Left ventricle myocardium inferior (tissue), 1 donor: ENCODE data around the gene L3MBTL4. TPM values are rescaled to one million over a fixed set of nuclear protein-coding genes. Genes with fewer than 3 reads are reported as not detected.

Source experiments
- DNase-seq: peaks from one replicate; pipeline ENCODE4 v3.0.0-alpha.2; 2020
- H3K27ac ChIP-seq: fragments of 200-600 bp; replicated peaks from 2 replicates; pipeline ENCODE4 v1.8.0; 2021
- H3K27me3 ChIP-seq: fragments of 200-600 bp; 2 replicates; pipeline ENCODE4 v1.8.0; 2021; ENCODE audit warnings: low read depth
- H3K36me3 ChIP-seq: fragments of 200-600 bp; 2 replicates; pipeline ENCODE4 v1.8.0; 2021
- H3K4me1 ChIP-seq: fragments of 200-600 bp; 2 replicates; pipeline ENCODE4 v1.8.0; 2021
- H3K4me3 ChIP-seq: fragments of 200-600 bp; 2 replicates; pipeline ENCODE4 v1.8.0; 2021; ENCODE audit warnings: mild to moderate bottlenecking, moderate library complexity
- H3K9me3 ChIP-seq: fragments of 200-600 bp; replicated peaks from 2 replicates; pipeline ENCODE4 v1.8.0; 2021
- CTCF ChIP-seq: fragments of 200-600 bp; IDR thresholded peaks from 2 replicates; pipeline ENCODE4 v1.8.0; 2021; ENCODE audit warnings: antibody characterized with exemption, mild to moderate bottlenecking, borderline replicate concordance
- intact Hi-C: fragments of 100-400 bp; cut with micrococcal nuclease; formaldehyde crosslinking; loops from one replicate; pipeline ENCODE4 v1.11.0; 2022
- total RNA-seq: library from RNA; stranded (reverse); fragmentation: NEBNext Ultra II Directional; extraction: Animal tissue kit (Norgen Biotek cat#: 25700); gene quantifications from one replicate; pipeline ENCODE4 v1.2.1, GENCODE V29; 2021
- donor health status: DM: no; HTN: yes; CAD: no; lungs with severe emphysema.

The L3MBTL4 gene
- total RNA-seq, 1 donor from 2014 or later: 3.5 TPM

GRCh38 chr18:6405237-6406074 lies 9.3 kb downstream of the L3MBTL4 start:
- Histone ChIP-seq H3K4me3 (no peak overlapping the region), H3K27me3 (peaks cover 9% of the 10 kb centered on the region), H3K36me3 (no peaks in the 10 kb centered on the region), H3K9me3 (no peaks in the 10 kb centered on the region), H3K4me1 (no peaks in the 10 kb centered on the region), H3K27ac (no peak overlapping the region)
- no peak for DNase-seq
- no peak for TF ChIP-seq CTCF
- intact Hi-C loops: no loop called here

- H3K4me1 ChIP-seq: no peaks in the 10 kb centered on the region
- H3K27me3 ChIP-seq: peaks cover 9% of the 10 kb centered on the region
- no peak for TF ChIP-seq CTCF
- no peak overlapping the region for H3K4me3 ChIP-seq
- H3K36me3 ChIP-seq: no peaks in the 10 kb centered on the region
- intact Hi-C loops: no loop called here
- H3K27ac ChIP-seq: no peak overlapping the region
- no peaks in the 10 kb centered on the region for H3K9me3 ChIP-seq
- no peak for DNase-seq
Measured at GRCh38 chr18:6404834-6405233, 9.9 kb downstream of the L3MBTL4 start.

- peak; percentile 38 for TF ChIP-seq CTCF
Measured at GRCh38 chr18:6401687-6402086, 13.0 kb downstream of the L3MBTL4 start.

GRCh38 chr18:6399776-6400175 lies 14.9 kb downstream of the L3MBTL4 start:
- TF ChIP-seq CTCF: no peak
- no peaks in the 10 kb centered on the region for H3K36me3 ChIP-seq
- intact Hi-C loops: no loop called here

More at GRCh38 chr18:6401687-6402086, 13.0 kb downstream of the L3MBTL4 start:
- Histone ChIP-seq H3K4me1 (no peaks in the 10 kb centered on the region), H3K4me3 (no peak overlapping the region), H3K27ac (no peak overlapping the region), H3K27me3 (peaks cover 9% of the 10 kb centered on the region), H3K9me3 (no peaks in the 10 kb centered on the region), H3K36me3 (no peaks in the 10 kb centered on the region)
- intact Hi-C loops: no loop called here
- DNase-seq: no peak

GRCh38 chr18:6397931-6398566 lies 16.7 kb downstream of the L3MBTL4 start:
- Histone ChIP-seq H3K9me3 (no peaks in the 10 kb centered on the region), H3K27me3 (peaks cover 3% of the 10 kb centered on the region), H3K36me3 (no peaks in the 10 kb centered on the region), H3K4me3 (no peak overlapping the region), H3K4me1 (no peaks in the 10 kb centered on the region), H3K27ac (no peak overlapping the region)
- intact Hi-C loops: no loop called here
- no peak for TF ChIP-seq CTCF
- DNase-seq: no peak

More at GRCh38 chr18:6399776-6400175, 14.9 kb downstream of the L3MBTL4 start:
- Histone ChIP-seq H3K27me3 (peaks cover 9% of the 10 kb centered on the region), H3K4me3 (no peak overlapping the region), H3K9me3 (no peaks in the 10 kb centered on the region), H3K27ac (no peak overlapping the region), H3K4me1 (no peaks in the 10 kb centered on the region)
- no peak for DNase-seq
